Loucy (cell line): ENCODE results near the gene ZBTB7B.

Source experiments
- H2AFZ ChIP-seq: fragments of 200-600 bp; sonication (generic); 2 replicates; pipeline ENCODE4 v1.6.0; 2016; ENCODE audit warnings: antibody characterized with exemption, mild to moderate bottlenecking, low read length, moderate library complexity
- H3F3A ChIP-seq: fragments of 200-600 bp; 2 replicates; pipeline ENCODE4 v1.6.0; 2016; ENCODE audit warnings: antibody characterized with exemption, low read depth, mild to moderate bottlenecking
- H3K27me3 ChIP-seq: fragments of 200-600 bp; sonication (generic); 2 replicates; pipeline ENCODE4 v1.6.1; 2014; ENCODE audit warnings: low read length, mild to moderate bottlenecking; ENCODE audit not compliant: insufficient read depth, poor library complexity, severe bottlenecking
- H3K36me3 ChIP-seq: fragments of 200-600 bp; sonication (generic); 2 replicates; pipeline ENCODE4 v1.6.1; 2016; ENCODE audit warnings: low read length; ENCODE audit not compliant: insufficient read depth
- H3K4me1 ChIP-seq: fragments of 200-600 bp; sonication (generic); 2 replicates; pipeline ENCODE4 v1.5.1; 2014; ENCODE audit warnings: low read length, mild to moderate bottlenecking; ENCODE audit not compliant: insufficient read depth, poor library complexity, severe bottlenecking
- H3K4me2 ChIP-seq: fragments of 200-600 bp; sonication (generic); 2 replicates; pipeline ENCODE4 v1.6.0; 2014; ENCODE audit warnings: antibody characterized with exemption, low read length, low read depth, mild to moderate bottlenecking; ENCODE audit not compliant: poor library complexity, severe bottlenecking
- H3K4me3 ChIP-seq: fragments of 200-600 bp; sonication (generic); 2 replicates; pipeline ENCODE4 v1.5.1; 2014; ENCODE audit warnings: low read length, mild to moderate bottlenecking, mixed read lengths; ENCODE audit not compliant: poor library complexity, severe bottlenecking
- H3K79me2 ChIP-seq: fragments of 200-600 bp; sonication (generic); 2 replicates; pipeline ENCODE4 v1.6.1; 2014; ENCODE audit warnings: low read length; ENCODE audit not compliant: insufficient read depth
- H3K9ac ChIP-seq: fragments of 200-600 bp; sonication (generic); 2 replicates; pipeline ENCODE4 v1.6.0; 2014; ENCODE audit warnings: mild to moderate bottlenecking, low read depth, low read length, moderate library complexity; ENCODE audit not compliant: poor library complexity, severe bottlenecking
- H3K9me2 ChIP-seq: fragments of 200-600 bp; sonication (generic); replicated peaks from 2 replicates; pipeline ENCODE4 v1.6.1; 2016; ENCODE audit warnings: low read depth, low read length, mixed read lengths
- H3K9me3 ChIP-seq: fragments of 200-600 bp; sonication (generic); 2 replicates; pipeline ENCODE4 v1.6.1; 2014; ENCODE audit warnings: mild to moderate bottlenecking, antibody characterized with exemption, low read length, low read depth; ENCODE audit not compliant: insufficient read depth
- H4K20me1 ChIP-seq: fragments of 200-600 bp; sonication (generic); 2 replicates; pipeline ENCODE4 v1.6.0; 2014; ENCODE audit warnings: antibody characterized with exemption, low read length, mild to moderate bottlenecking; ENCODE audit not compliant: insufficient read depth, poor library complexity, severe bottlenecking
- CTCF ChIP-seq: fragments of 200-600 bp; sonication (generic); conservative IDR thresholded peaks from 2 replicates; pipeline ENCODE4 v1.5.1; 2014; ENCODE audit warnings: mild to moderate bottlenecking, antibody characterized with exemption, low read length
- EZH2phosphoT487 ChIP-seq: fragments of 200-600 bp; IDR thresholded peaks from 2 replicates; pipeline ENCODE4 v1.6.1; 2018; ENCODE audit warnings: antibody characterized with exemption, mild to moderate bottlenecking, moderate library complexity, borderline replicate concordance

Gene ZBTB7B

DNA sequence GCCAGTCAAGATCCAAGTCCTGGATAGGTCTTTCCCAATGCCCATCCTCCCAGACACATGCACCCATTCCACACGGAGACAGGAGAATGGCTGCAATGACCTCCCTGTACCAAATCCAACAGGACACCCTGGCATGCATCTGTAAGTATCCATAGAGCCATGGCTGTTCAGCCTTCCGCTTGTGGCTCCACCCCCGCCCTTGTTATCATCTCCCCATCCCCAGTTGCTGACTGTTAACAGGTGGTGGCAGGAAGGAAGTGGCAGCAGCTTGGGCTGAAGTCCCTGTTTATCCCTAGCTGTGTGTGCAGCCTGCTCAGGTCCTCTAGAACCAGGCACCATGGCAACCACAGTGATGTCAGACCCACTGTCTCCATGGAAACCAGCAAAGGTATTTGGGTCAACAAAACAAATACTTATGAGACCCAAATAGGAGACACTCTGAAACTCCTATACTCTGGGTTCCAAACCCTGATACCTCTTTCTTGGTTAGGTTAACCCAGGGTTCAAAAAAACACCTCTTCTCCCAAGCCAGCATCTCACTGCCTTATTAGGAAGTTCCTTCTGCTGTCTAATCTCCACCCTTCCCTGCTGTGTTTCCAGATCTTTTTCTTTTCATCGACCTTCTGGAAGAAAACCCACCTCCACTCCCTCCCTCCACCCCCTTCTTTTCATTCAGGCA, 47.4 kb upstream of the ZBTB7B start:
- Histone ChIP-seq H3K9me3 (no peaks in the 10 kb centered on the region), H3K27me3 (no peaks in the 10 kb centered on the region), H3K4me1 (peaks cover 75% of the 10 kb centered on the region), H3K4me2 (peak overlapping the region; percentile 86), H2AFZ (no peak overlapping the region), H3K9me2 (no peaks in the 10 kb centered on the region), H3K4me3 (peak overlapping the region; percentile 86), H4K20me1 (peaks cover 24% of the 10 kb centered on the region), H3K79me2 (peaks cover 88% of the 10 kb centered on the region), H3F3A (peaks cover 10% of the 10 kb centered on the region; the same call in 1 of the 2 replicates), H3K9ac (peak overlapping the region; percentile 84), H3K36me3 (peaks cover 11% of the 10 kb centered on the region; the same call in 1 of the 2 replicates)
- TF ChIP-seq EZH2phosphoT487 (no peak), CTCF (no peak)

GRCh38 chr1:154955718-154956543, 46.7 kb upstream of the ZBTB7B start, which contains the start of gene PBXIP1:
Gene PBXIP1 (minus strand): TSS chr1:154956099. CDS start chr1:154953721, 2,378 bp downstream.
- H2AFZ ChIP-seq = 0 out of 2 replicates have a peak within 1 kb of the TSS, but pooled peaks have one; percentile 19
- peak within 1 kb of the TSS; percentile 86 for H3K4me2 ChIP-seq
- TF ChIP-seq CTCF (peak; percentile 56), EZH2phosphoT487 (no peak)
- peaks cover 3% of the 10 kb centered on the region; the same call in 1 of the 2 replicates for H3K36me3 ChIP-seq
- no peaks in the 10 kb centered on the region for H3K9me3 ChIP-seq
- H3K27me3 ChIP-seq = no peaks in the 10 kb centered on the region
- no peaks in the 10 kb centered on the region for H3K9me2 ChIP-seq
- peaks cover 88% of the 10 kb centered on the region for H3K79me2 ChIP-seq
- peaks cover 10% of the 10 kb centered on the region; the same call in 1 of the 2 replicates for H3F3A ChIP-seq
- peaks cover 73% of the 10 kb centered on the region for H3K4me1 ChIP-seq
- peaks cover 25% of the 10 kb centered on the region for H4K20me1 ChIP-seq
- H3K4me3 ChIP-seq = peak within 1 kb of the TSS; percentile 86
- peak within 1 kb of the TSS; percentile 84 for H3K9ac ChIP-seq

GRCh38 chr1:154956544-154956941, 46.1 kb upstream of the ZBTB7B start:
- Histone ChIP-seq H3F3A (peaks cover 10% of the 10 kb centered on the region; the same call in 1 of the 2 replicates), H3K4me3 (peak overlapping the region; percentile 86), H3K4me1 (peaks cover 67% of the 10 kb centered on the region), H3K4me2 (peak overlapping the region; percentile 86), H3K79me2 (peaks cover 85% of the 10 kb centered on the region), H4K20me1 (peaks cover 24% of the 10 kb centered on the region), H2AFZ (no peak overlapping the region), H3K9me2 (no peaks in the 10 kb centered on the region), H3K9me3 (no peaks in the 10 kb centered on the region), H3K9ac (peak overlapping the region; percentile 84), H3K36me3 (no peaks in the 10 kb centered on the region; the same call in 1 of the 2 replicates), H3K27me3 (no peaks in the 10 kb centered on the region)
- TF ChIP-seq EZH2phosphoT487 (no peak), CTCF (no peak)
